ENCODE data around the gene ZNF451. TPM values are rescaled to one million over a fixed set of nuclear protein-coding genes. Genes with fewer than 3 reads are reported as not detected.
A peak's percentile ranks its signal among the peaks of the same experiment; 100 is the strongest.

Gene ZNF451
- total and polyA plus RNA-seq, 2 experiments from 2014 or later, result 18.9 to 61.0 TPM

DNA sequence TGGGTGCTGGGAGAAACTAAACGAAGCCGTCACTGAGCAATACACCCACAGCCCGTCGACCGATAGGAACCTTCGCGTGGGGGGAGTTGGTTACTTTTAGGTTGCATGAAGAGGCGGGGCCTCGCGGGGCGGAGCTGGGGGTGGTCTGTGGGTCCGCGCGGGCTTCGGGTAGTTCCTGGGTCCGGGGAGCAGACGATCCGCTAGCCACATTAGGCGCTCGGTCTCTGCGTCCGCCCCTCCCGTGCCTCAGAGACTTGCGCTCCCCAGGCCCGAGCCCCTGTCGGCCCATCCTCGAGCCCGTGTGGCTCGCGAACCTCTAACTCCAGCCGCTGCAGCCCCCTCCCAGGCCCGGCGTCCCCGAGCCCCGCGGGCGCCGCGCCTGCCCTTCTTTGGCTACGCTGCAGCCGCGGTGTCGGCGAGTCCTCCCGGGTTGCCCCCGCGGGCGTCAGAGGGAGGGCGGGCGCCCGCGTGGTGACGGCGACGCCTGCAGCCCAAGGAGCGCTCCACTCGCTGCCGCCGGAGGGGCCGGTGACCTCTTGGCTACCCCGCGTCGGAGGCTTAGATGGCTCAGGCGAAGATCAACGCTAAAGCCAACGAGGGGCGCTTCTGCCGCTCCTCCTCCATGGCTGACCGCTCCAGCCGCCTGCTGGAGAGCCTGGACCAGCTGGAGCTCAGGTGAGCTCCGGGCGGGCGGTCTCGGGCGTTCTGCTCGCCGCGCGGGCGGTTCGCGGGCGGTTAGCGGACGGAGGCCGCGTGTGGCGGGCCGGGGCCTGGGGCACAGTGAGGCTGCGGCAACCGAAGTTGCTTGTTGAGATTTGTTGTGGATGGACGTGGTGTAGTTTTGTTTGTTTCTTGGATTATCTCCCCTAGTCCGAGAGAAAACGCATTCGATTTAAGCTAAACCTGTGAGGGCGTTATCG, 82.4 kb downstream of the ZNF451 start, which contains the start of gene BAG2:
Gene BAG2 (plus strand): TSS at position 191 of the 920 bp plus-strand sequence. CDS start 372 bp downstream, at position 563.
- TF ChIP-seq, protein P1, sequence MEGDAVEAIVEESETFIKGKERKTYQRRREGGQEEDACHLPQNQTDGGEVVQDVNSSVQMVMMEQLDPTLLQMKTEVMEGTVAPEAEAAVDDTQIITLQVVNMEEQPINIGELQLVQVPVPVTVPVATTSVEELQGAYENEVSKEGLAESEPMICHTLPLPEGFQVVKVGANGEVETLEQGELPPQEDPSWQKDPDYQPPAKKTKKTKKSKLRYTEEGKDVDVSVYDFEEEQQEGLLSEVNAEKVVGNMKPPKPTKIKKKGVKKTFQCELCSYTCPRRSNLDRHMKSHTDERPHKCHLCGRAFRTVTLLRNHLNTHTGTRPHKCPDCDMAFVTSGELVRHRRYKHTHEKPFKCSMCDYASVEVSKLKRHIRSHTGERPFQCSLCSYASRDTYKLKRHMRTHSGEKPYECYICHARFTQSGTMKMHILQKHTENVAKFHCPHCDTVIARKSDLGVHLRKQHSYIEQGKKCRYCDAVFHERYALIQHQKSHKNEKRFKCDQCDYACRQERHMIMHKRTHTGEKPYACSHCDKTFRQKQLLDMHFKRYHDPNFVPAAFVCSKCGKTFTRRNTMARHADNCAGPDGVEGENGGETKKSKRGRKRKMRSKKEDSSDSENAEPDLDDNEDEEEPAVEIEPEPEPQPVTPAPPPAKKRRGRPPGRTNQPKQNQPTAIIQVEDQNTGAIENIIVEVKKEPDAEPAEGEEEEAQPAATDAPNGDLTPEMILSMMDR (IDR thresholded peaks at IDR 0.05; ENCODE audit: low read depth, low read length), result peak; percentile 13

DNA sequence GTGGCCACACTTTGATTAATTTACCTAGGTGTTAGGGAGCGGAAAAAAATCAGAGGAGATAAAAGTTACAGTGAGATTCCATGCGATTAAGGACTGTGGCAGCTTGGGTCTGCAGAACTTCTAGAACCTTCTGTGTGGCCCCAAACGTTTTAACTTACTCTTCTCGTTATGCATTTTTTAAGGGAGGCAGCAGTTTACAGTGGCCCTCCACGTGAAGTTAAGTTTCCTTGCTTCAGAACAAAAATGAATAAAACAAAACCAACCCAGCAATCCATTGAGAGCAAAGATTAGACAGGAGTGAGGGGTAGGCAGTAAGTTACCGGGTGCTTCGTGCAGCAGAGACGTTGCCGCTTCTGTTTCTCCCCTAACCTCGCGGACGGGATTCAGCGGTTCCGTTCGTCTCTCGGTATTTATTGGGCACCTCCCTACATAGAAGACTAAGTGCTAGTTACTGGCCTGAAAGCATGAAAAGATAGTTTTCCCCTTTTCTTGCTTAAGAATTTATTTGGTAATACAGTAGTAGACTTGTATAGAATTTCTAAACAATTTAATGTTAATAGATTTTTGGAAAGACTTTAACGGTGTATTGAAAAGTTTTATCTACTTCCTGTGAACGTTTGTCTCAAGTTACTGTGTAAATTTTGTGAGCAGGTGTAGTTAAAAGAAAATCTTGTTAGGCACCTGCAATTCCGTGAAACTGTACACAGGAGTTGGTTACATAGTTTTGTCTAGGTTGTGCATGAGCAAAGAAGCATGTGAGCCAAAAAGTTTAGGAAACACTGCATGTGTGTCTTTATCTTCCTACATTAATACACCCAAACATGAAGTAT, 83.3 kb downstream of the ZNF451 start:
- Histone ChIP-seq H3K27ac (peak overlapping the region; percentile 98), H3K4me1 (ENCODE audit: low read depth) (peaks cover 22% of the 10 kb centered on the region), H3K36me3 (peaks cover 5% of the 10 kb centered on the region), H3K4me3 (peak overlapping the region; percentile 50), H3K27me3 (no peaks in the 10 kb centered on the region), H3K9me3 (ENCODE audit: low read depth) (no peaks in the 10 kb centered on the region)
- TF ChIP-seq, protein P1 (IDR thresholded peaks at IDR 0.05; ENCODE audit: low read depth, low read length), result no peak
- peak; percentile 22 to 54 for DNase-seq (ENCODE audit: low read depth in 1 of 2, low spot score in 1 of 2)

More for the DNA sequence above, 82.4 kb downstream of the ZNF451 start, which contains the start of gene BAG2:
- DNase-seq (ENCODE audit: low read depth in 1 of 2, low spot score in 1 of 2), result peak; percentile 95 to 96
- Histone ChIP-seq H3K4me1 (ENCODE audit: low read depth) (peaks cover 14% of the 10 kb centered on the region), H3K9me3 (ENCODE audit: low read depth) (no peaks in the 10 kb centered on the region), H3K27me3 (no peaks in the 10 kb centered on the region), H3K4me3 (peak within 1 kb of the TSS; percentile 50), H3K36me3 (peaks cover 7% of the 10 kb centered on the region), H3K27ac (peak within 1 kb of the TSS; percentile 98)

DNA sequence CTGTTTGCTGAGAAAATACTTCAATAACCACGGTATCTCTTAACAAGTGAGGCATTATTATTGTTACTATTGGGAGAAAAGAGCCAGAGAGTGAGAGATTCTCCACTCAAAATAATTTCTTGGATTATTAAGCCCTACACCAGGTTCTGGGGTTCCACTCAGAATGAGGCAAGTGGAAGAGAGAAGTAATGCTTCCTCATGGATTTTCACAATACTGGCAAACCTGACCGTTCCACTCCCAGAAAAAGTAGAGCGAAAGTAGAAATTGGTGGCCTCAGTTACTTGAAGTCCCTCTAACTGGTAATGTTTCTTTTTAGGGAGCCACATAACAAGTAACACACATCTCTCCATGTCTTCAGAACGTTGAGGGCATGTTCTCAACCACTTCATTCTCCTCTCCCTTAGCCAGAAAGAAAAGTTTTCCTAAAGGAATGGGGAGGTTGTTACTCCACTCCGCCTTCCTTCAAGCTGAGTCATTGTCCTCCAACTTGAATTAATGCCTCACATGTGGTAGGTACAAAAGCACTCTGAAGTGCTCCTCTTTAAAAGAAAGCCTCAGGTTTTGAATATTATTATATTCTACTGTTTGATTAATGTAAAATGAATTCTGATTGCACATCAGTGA, 84.0 kb downstream of the ZNF451 start:
- TF ChIP-seq, protein P1 (IDR thresholded peaks at IDR 0.05; ENCODE audit: low read depth, low read length), result no peak
- no peaks in the 10 kb centered on the region for H3K36me3 ChIP-seq
- H3K9me3 ChIP-seq (ENCODE audit: low read depth), result no peaks in the 10 kb centered on the region
- peaks cover 23% of the 10 kb centered on the region for H3K4me1 ChIP-seq (ENCODE audit: low read depth)
- peak overlapping the region; percentile 50 for H3K4me3 ChIP-seq
- H3K27me3 ChIP-seq, result no peaks in the 10 kb centered on the region
- DNase-seq (ENCODE audit: low read depth in 1 of 2, low spot score in 1 of 2), result peak in 1 of 2 donors; percentile 77
- no peak overlapping the region for H3K27ac ChIP-seq

DNA sequence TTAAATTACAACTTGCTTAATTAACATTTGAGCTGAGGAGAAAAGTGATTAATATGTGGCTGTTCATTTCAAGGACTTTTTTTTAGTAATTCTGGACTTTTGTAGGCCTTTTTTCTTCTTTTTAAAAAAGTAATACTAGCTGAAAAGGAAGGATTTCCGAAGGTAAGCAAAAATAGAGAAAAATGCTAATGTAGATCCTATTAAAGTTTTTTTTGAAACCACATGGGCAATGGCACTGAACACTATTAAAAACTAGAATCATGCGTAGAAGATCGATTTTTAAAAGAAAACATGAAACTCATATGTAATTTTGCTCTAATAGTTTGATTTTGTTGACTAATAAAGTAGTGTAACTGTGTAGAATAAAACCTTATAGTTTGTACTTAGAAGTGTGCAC, 84.5 kb downstream of the ZNF451 start:
- H3K27ac ChIP-seq, result no peak overlapping the region
- H3K4me3 ChIP-seq, result peak overlapping the region; percentile 50
- TF ChIP-seq, protein P1 (IDR thresholded peaks at IDR 0.05; ENCODE audit: low read depth, low read length), result no peak
- H3K36me3 ChIP-seq, result no peaks in the 10 kb centered on the region
- DNase-seq (ENCODE audit: low read depth in 1 of 2, low spot score in 1 of 2), result no peak
- H3K27me3 ChIP-seq, result no peaks in the 10 kb centered on the region
- H3K4me1 ChIP-seq (ENCODE audit: low read depth), result peaks cover 23% of the 10 kb centered on the region
- no peaks in the 10 kb centered on the region for H3K9me3 ChIP-seq (ENCODE audit: low read depth)
